Measurements from ENCODE around the gene ACAD9.
"Not testable (repeated sequence)": the region's sequence is repeated elsewhere in the genome, so short reads cannot be mapped to it uniquely, and the experiment has no call there.

ACAD9 gene

DNA sequence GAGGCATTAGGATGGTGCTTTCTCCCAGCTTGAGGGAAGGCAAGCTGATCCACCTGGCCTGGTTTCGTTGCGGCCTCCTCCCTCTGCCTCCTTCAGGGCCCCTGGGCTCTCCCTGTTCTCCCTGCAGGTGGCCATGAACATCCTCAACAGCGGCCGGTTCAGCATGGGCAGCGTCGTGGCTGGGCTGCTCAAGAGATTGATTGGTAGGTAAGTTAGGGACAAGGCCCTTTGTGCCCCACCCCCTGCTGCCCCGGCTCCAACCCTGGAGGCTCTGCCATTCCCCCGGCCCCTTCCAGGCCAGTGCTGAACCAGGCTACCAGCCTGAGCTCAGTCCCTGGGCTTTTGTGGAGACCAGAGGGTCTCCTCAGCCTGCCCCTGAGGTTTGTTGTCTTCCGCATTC, 23.0 kb downstream of the ACAD9 start:
- DNase-seq, result no peak

DNA sequence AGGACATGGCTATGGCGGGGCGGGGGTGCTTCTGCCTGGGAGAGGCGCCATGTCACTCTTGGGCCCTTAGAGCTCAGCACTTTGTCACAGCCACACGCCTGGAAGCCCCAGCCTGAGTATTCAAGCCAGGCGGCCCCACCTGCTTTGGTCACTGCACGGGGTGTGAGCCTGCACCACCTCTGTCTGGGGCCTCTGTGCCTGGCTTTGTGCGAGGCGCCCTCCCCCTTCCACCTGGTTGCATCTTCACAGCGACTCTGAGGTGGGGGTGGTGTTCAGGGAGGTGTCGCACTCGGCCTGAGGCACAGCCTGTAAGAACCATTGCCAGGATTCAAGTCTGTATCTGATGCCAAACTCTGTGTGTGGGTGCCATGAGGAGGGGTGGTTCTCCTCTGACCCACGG, 24.1 kb downstream of the ACAD9 start:
- no peak for DNase-seq

DNA sequence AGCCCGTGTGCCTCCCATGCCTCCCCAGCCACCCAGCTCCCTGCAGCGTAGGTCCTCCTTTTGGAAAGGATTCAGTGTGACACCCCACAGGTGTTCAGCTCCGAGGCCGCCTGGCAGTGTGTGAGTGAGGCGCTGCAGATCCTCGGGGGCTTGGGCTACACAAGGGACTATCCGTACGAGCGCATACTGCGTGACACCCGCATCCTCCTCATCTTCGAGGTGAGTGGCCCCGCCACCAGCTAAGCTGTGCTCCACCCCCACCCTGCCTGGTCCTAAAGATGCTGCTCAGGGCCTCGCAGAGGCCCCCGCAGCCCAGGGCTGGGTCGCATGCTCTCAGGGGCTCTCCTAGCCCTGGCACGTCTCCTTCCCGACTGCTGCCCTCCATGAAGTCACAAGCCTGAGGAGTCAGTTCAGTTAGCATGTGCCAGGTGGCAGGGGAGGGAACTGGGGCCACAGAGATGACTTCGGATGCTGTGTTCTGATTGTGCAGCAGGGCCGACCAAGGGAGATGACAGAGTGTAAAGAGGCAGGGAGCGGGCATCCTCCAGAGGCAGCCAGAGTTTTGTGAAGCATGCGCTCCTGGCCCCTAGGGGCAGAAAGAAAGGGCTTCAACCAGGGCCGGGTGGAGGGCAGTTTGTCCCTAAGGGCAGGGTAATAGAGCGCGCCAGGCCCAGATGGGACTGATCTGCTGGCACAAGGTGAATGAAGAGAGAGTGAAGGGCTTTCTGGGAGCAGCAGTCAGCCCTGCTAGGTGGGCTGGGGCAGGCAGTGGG, 26.8 kb downstream of the ACAD9 start:
- DNase-seq, result no peak

DNA sequence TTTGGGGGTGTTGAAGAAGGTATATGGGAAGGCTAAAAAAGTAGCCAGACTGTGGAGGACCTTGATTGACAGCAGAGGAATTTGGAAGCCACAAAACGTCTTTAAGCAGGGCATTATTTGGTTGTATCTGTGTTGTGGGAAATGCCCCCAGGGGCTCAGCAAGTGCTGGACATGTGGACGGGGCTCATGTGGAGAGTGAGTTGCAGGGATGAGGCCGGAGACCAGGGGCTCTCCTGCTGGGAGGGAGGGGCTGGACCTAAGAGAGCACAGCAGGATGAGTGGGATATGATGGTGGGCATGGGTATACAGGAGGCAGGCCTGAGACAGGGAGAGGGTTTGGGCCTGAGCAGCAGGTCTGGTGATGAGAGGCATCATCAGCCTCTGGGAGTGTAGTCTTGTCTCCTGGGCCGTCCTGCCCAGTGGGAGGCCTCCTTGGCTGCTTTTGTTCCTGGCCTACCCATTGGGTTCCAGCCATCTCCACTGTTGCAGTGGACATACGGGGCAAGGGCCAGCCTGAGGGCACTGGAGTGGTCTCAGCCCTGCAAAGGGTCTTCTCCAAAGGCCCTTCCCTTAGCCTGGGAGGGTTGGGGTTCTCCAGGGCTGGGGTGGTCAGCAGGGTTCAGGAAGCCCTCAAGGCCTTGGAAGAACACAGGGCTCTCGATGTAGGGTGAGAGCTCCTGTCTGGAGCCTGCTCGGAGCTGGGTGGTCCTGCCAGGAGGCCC, 27.5 kb downstream of the ACAD9 start:
- no peak for DNase-seq

DNA sequence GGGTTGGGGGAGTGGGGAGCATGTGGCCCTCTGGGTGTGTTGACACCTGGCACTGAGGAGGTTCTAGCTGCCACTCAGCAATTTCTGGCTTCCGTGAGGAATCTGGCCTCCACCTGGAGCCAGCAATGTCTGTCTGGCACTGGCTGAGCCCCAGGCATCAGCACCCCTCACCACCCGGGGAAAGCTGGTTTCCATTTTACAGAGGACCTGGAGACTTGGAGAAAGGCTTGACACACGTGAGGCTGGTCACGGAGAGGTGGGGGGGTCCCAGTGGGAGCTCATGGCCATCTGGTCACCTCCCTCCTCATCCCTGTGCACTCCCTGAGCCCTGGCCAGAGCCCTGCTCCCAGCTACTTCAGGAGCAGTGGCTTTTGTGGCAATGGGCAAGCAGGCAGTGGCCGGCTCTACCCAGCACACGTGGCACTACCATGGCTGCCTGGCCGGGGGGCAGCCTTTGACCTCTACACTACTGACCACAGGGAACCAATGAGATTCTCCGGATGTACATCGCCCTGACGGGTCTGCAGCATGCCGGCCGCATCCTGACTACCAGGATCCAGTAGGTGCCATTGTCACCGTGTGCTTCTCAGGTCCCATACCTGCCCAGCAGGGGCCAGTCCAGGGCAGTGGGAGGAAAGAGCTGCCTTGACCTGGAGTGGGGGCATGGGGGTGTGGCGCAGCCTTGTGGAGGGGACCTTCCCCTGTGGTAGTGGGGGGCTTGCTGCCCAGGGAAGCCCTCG, 28.5 kb downstream of the ACAD9 start:
- DNase-seq, result no peak

DNA sequence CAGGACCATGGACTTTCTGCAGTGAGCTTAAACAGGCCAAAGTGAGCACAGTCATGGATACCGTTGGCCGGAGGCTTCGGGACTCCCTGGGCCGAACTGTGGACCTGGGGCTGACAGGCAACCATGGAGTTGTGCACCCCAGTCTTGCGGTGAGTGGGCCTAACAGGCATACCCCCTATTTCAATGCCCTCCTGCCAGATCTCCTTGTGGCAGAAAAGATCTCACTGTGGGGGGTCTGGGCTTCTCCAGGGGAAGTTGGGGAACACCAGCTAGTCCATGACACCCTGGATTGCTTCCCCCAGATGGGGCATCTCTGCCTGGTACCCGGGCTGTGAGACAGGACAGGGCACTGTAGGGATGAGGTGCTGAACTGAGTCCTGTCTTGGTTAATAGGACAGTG, 29.5 kb downstream of the ACAD9 start:
- DNase-seq, result no peak

DNA sequence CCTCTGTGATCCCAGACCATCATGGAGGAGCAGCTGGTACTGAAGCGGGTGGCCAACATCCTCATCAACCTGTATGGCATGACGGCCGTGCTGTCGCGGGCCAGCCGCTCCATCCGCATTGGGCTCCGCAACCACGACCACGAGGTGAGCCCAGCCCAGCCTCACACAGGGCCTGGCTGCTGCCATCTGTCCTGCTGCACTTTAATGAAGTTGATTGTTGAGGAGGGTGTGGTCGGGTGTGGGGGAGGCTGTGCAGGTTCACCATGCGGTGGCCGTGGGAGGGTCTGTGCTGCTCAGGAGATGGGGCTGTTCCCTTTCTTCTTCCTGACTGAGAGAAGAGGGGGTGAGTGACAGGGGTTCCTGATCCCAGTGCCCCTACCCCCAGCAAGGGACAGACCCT, 30.6 kb downstream of the ACAD9 start:
- no peak for DNase-seq

DNA sequence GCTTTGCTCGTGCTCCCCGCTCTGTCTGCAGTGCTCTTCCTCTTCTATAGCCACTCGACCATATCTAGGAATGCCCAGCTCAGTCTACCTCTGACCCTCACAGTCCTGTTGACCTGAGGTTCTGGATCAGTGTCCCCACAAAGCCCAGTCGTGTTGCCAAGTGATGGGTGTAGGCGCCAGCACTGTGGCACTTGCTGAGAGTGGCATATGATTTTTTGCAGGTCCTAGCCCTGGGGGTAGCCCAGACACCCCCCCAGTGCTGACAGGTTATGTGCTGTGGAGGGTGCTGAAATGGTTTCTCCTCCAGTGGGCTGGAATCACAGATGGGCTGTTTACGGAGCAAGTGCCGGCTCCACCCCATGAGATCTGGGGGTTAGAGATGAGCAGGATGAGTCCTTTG, 32.5 kb downstream of the ACAD9 start:
- DNase-seq, result no peak

DNA sequence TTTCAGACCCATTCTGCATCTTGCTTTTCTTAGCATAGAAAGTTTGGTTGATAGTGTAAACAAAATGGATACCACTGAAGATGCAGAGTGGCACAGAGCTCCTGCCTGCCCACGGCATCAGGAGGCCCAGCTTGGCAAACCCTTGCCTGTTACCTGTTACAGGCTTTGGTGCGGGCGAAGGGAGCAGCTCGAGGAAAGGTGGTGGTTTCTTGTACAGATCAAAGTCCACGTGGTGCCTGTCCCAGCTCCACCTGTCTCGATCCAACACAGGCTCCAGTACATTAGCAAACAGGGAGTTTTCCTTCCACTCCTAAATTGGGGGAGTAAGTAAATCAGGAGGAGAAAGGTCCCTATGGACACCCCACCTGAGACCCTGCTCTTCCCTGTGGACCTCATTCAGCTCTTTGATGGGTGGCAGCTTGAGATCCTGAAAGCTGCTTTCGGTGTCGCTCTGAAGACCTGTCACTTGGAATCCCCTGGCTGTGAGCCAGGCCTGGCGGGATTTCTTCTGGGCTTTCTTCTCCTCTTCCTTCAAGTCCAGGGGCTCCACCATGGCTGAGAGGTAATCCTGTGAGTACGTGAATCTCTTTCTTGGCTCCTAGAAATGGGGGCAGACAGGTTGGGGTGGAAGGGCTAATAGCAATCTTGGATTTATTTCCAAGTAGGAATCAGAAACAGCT, 35.7 kb downstream of the ACAD9 start:
- no peak for DNase-seq

DNA sequence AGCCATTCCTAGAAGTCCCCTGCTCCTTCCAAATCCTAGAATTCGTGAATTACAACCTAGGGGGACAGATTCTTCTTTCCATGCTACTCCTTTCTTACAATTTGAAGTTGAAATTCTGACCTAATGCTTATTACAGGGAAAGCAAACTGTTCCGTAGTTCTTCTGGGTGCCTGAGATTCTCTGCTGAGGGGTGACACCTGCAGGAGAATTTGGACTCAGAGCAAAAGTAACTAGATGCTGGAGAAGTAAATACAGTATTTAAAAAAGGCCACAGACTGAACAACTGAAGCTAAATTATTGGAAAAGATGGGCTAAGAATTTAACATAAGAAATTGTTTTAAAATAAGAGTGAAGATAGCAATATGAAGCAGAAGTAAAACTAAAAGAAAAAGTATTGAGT, 37.9 kb downstream of the ACAD9 start:
- peak in 1 of 3 experiments; percentile 21 for DNase-seq

DNA sequence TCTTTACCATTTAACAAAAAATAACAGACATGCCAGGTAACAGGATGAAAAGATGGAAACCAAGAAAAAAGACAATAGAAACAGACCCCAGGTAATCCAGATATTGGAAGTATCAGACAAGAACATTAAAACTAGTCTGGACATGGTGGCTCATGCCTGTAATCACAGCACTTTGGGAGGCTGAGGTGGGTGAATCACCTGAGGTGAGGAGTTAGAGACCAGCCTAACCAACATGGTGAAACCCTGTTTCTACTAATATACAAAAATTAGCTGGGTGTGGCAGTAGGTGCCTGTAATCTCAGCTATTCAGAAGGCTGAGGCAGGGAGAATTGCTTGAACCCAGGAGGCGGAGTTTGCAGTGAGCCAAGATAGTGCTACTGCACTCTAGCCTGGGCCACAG, 40.6 kb downstream of the ACAD9 start:
- DNase-seq, result no peak

DNA sequence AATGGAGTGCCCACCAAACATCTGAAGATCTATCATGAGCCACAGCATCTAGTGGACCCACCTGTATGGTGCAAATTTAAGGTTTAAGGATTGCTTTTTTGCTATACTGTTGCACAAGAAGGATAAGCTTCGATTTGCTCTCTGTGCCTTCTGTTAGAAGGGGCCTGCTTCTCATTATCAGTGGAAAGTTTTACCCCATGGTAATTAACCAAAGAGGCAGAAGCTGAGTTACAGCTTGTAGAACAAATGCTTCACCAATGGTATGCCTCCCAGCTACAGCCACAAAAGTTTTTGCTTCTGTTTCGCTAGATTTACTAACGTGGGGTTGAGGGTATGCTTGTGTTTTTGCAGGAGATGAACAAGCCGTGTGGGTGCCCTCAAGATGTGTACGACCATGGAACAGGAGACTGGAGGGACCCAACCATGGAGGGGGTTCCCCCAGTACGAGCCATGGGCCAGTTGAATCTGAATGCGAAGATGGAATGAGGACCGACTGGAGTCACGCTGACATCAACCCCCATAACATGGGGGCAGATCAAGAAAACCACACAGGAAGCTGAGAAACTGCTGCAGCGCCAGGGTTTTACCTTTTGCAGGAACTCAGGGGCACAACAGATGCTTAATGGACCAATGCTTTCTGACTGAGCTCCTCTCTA, 43.5 kb downstream of the ACAD9 start:
- no peak for DNase-seq

DNA sequence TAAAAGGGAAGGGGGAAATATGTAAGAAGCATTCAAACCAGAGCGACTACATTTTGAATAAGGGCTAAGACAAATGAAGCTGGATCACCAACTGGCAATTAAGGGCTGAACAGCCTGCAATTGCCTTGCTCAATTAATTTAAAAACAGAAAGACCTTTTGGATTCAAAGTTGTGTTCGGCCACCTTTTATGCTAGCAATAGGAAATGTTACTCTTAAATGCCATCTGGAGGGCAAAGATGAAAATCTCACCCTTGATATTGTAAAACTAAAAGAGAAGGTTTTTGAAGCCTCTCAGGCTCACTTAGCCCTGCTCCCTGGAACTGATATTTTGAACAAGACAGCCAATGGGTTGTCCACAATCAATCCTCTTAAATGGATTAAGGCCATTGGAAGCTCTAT, 44.2 kb downstream of the ACAD9 start:
- DNase-seq, result no peak

DNA sequence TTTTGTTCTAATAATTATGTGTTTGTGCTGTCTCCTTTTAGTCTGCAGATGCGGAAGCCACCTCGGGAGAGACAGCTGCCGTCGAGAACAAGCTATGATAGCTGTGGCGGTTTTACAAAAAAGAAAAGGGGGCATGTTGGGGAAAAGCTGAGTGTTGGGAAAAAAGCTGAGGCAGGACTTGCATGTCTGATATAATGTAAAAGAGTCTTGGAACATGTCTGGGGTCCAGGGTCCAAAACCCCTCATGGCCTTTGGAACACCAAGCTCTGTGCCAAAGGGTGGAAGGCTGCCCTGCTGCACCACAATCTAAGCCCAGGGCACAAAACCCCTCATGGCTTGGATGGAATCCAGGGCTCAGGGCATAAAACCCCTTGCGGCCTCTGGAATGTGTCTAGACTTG, 44.6 kb downstream of the ACAD9 start:
- DNase-seq, result not testable (repeated sequence)

DNA sequence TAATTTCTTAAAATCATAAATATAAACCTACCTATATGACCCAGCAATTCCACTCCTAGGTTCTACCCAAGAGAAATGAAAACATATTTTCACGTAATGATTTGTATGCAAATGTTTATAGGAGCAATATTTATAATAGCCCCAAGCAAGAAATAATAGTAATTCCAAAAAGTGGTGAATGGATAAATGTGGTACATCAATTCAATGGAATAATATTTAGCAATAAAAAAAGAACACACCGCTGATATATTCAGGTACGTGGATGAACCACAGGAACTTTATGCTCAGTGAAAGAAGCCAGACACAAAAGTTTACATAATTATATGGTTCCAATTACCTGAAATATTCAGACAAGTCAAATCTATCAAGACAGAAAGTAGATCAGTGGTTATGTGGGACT, 49.9 kb downstream of the ACAD9 start:
- no peak for DNase-seq

DNA sequence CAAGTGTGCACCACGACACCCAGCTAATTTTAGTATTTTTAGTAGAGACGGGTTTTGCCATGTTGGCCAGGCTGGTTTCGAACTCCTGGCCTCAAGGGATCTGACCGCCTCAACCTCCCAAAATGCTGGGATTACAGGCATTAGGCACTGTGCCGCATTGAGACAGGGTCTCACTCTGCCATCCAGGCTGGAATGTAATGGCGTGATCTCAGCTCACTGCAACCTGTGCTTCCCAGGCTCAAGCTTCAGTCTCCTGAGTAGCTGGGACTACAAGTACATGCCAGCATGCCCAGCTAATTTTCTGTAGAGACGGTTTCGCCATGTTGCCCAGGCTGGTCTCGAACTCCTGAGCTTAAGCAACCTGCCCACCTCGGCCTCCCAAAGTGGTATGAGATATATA, 51.6 kb downstream of the ACAD9 start:
- no peak for DNase-seq

DNA sequence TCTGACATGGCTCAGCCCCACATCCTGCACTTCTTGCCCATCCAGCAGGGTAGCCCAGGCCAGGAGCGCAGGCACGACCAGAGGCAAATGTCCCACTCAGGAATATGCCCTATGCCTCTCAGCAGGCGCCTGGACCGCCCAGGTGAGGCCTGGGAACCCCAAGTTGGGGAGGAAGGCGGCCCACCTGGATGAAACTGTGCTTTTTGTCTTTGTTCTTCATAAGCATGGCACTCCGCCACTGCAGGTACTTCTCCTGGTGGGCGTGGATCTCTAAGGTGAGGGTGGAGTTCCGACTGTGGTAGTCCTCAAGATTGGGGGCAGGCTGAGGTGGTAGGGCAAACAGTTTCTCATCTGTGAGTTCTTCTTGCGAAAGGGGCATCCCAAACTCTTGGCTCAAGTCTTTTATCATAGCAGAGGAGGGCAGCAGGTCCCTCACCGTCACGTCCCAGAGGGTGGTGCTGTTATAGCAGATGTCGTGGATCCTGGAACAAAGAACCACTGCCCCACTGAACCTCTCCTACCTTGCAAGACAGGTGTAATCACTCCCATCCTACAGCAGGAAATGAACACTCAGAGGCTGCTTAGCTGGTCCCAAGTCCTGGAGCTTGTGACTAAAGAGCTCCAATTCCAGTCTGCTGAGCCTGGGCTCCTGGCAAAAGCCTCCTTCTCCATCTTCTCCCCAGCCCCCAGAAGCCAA, 53.2 kb downstream of the ACAD9 start:
- no peak for DNase-seq

DNA sequence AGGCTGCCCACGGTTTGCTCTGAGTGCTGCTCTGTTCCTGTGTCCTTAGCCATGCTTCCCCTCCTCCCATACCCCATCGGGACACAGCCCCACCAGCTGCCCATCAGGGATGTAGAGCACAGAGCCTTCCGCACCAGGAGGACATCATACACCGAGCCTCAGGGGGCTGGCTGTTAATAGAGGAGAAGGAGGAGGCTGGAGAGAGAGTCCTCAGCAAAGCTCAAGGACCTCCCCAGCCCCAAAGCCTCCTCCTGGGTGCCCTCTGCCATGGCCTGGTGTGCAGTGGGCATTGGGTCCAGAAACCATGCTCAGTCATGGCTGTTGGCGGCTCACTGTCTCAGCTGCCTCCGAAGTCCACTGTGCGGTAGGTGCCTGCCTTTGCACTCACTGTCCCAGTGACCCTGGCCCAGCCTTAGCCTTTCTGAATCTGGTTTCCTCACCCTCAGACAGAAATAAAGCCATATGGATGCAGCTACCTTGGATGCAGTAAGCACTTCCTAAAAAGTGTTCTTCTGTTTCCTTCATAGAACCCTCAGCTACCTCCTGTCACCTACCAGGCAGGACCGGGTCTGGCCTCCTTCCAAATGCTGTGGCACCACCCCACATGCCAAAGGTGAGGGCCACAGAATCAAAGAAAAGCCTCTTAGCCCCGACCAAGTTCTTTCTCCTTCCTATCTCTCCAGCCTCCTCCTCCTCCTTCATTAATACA, 53.9 kb downstream of the ACAD9 start:
- no peak for DNase-seq

DNA sequence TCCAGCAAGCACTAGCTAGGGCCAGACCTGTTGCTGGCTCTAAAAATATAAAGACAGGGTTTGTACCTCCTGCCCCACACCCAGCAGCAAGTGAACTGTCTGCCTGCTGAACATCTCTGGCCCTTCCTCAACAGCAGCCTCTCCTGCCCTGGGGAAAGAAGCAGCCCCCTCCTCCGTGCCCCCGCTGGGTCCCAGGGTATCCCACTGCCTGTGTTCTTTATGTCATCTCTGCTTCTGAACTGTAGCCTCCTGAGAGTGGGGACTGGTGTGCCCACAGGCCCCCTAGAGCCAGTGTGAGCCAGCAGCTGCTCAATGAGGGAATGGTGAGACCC, 54.5 kb downstream of the ACAD9 start:
- DNase-seq, result no peak

DNA sequence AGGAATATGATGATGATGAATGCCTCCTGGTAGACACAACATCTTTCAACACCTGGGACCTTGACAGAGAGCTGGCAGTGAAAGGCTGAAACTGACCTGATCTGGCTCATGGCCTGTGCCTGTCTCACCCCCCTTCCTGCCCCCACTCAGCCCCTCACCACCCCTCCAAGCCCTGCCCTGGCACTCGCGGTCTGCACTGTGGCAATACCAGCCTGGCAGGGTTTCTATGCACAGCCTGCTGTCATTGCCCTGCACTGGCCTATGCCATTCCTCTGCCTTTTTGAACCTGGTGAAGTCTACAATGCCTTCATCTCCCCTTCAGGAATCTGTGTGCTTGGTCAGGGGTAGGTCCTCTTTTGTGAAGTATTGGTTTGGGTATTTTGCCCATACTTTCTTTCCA, 56.5 kb downstream of the ACAD9 start:
- DNase-seq, result no peak

DNA sequence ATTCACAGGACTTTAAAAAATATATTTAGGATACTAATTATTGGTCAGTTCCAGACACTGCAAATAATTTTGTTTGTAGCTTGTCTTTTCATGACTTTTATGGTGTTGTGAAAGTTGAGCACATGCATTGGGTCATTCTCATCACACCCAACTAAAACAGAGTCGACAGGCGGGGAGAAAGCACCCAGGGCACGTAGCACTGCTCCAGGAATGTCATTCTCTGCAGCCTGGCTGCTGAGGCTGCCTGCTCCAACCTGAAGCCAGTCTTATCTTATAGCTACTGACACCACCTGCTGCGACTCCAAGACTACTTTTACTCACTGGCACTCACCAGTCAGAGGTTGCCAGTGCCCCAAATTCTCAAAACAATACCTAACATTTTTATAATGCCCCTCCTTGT, 56.9 kb downstream of the ACAD9 start:
- DNase-seq, result no peak

DNA sequence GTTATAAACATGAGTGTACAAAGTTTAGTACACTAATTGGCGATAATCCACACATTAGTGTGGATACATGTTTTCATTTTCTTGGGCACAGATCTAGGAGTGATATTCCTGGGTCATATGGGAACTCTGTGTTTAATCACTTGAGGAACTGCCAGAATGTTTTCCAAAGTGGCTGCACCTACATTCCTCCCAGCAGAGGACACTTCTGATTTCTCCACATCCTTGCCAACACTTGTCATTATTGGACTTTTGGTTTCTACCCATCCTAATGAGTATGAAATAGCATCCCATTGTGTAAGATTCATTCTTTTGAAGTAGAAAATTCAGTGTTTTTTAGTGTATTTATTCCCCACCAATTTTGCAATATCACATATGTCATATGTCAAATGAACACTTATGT, 60.8 kb downstream of the ACAD9 start:
- DNase-seq, result no peak

Measured in NCI-H1417 (cell line).